ENCODE results near the gene ZIC4.

Gene ZIC4

DNA sequence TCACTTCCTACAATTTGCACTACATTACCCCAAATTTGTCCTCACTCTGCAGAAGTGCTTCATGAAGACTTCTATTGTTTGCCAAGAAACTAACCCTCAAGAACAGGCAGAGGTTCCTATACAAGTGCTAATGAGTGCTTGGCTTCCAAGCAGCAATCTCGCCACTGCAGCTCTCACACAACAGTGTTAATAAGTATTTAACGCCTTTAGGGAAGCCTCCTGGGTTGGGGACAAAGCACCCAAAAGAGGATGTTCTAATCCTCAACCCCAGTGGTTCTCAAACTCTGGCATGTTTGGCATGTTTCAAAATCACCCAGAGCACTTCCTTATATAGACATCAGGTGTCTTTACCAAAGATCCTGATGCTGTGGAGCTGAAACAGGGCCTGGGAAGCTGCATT lies 64.6 kb downstream of the ZIC4 start:
- no peak for DNase-seq

DNA sequence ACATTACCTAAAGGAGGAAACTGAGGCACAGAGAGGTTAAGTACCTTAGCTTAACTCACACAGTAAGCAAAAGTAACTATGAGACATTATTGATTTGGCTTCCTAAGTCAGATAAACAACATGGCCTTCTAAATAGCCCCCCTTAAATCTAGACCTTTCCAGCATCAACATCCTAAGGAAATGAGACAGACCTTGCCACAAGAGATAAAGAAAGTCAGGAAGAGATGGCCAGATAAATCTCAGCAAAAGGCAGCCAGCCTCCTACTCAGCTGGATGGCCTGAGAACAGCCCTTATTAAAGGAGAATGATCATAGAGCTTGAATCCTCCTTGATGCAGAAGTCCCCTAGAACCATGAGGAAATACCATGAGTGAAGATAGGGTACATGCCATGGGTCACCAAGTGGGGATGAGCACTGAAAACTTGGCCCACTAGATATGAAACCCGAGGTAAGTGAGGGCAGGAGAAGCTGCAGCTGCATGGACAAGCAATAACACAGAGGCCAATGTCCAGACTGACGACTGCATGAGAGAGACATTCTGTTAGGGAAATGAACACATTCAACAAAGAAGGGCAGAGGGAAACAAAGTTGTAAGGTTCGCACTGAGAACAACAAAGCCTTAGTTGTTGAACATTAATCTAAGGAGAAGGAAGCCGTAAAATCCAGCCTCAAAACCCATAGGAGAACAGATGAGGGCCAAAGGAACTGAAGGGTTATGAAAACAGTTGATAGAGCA lies 69.6 kb downstream of the ZIC4 start:
- no peak for DNase-seq
